CD4-positive, alpha-beta memory T cell (primary cell): ENCODE data around the gene TNIK. TPM values are rescaled to one million over a fixed set of nuclear protein-coding genes. Genes with fewer than 3 reads are reported as not detected.

Source experiments
- CTCF ChIA-PET: fragments of 350-600 bp; sonication (Branson Sonifier 250); formaldehyde crosslinking; loops from one replicate; lab custom pipeline; 2021; ENCODE audit warnings: inconsistent platforms; ENCODE audit not compliant: partially characterized antibody; lab: Charles Lee
- POLR2A ChIA-PET: fragments of 350-600 bp; sonication (Branson Sonifier 250); formaldehyde crosslinking; loops from one replicate; lab custom pipeline; 2021; ENCODE audit not compliant: partially characterized antibody; lab: Charles Lee
- DNase-seq, 5 donors: peaks; one replicate each; pipeline versions ENCODE4 v3.0.0 to v3.0.0-alpha.2; 2020 to 2022; ENCODE audit warnings: mixed read lengths in 1 of 5
- H3K27ac ChIP-seq: one replicate; pipeline ENCODE4 v1.7.0; 2013; ENCODE audit warnings: low read depth, low read length
- H3K27me3 ChIP-seq: 2 replicates; pipeline ENCODE4 v1.7.0; 2013; ENCODE audit warnings: mild to moderate bottlenecking, low read length, moderate library complexity; ENCODE audit not compliant: insufficient read depth
- H3K36me3 ChIP-seq: 2 replicates; pipeline ENCODE4 v1.7.0; 2013; ENCODE audit warnings: mild to moderate bottlenecking, low read length, moderate library complexity; ENCODE audit not compliant: insufficient read depth
- H3K4me1 ChIP-seq: 2 replicates; pipeline ENCODE4 v1.7.0; 2013; ENCODE audit warnings: mild to moderate bottlenecking, low read length, moderate library complexity; ENCODE audit not compliant: insufficient read depth
- H3K4me3 ChIP-seq, 2 donors: one replicate each; pipeline ENCODE4 v1.7.0; 2013; ENCODE audit warnings: low read length in 2 of 2, mild to moderate bottlenecking in 1 of 2
- H3K9me3 ChIP-seq, 2 donors: one replicate each; pipeline ENCODE4 v1.7.0; 2013; ENCODE audit warnings: low read length in 2 of 2, control low read depth in 1 of 2; ENCODE audit not compliant: control insufficient read depth in 1 of 2
- H3K27ac Mint-ChIP-seq, 7 donors: one replicate each; pipeline ENCODE4 v1.8.0; 2020 to 2021; ENCODE audit warnings: mixed read lengths in 7 of 7, mild to moderate bottlenecking in 6 of 7, inconsistent platforms in 3 of 7, moderate library complexity in 3 of 7
- H3K27me3 Mint-ChIP-seq, 2 donors: one replicate each; pipeline ENCODE4 v1.8.0; 2020 to 2021; ENCODE audit warnings: mixed read lengths in 2 of 2
- H3K36me3 Mint-ChIP-seq, 2 donors: one replicate each; pipeline ENCODE4 v1.8.0; 2020 to 2021; ENCODE audit warnings: mixed read lengths in 2 of 2, inconsistent platforms in 1 of 2, mild to moderate bottlenecking in 1 of 2
- H3K4me1 Mint-ChIP-seq, 4 donors: one replicate each; pipeline ENCODE4 v1.8.0; 2020 to 2021; ENCODE audit warnings: mixed read lengths in 4 of 4, mild to moderate bottlenecking in 1 of 4
- H3K4me3 Mint-ChIP-seq, 8 donors: one replicate each; pipeline ENCODE4 v1.8.0; 2020 to 2021; ENCODE audit warnings: mixed read lengths in 8 of 8, mild to moderate bottlenecking in 7 of 8, moderate library complexity in 6 of 8, inconsistent platforms in 3 of 8
- H3K9me3 Mint-ChIP-seq, 8 donors: one replicate each; pipeline ENCODE4 v1.8.0; 2020 to 2021; ENCODE audit warnings: mixed read lengths in 8 of 8, mild to moderate bottlenecking in 5 of 8, inconsistent platforms in 3 of 8, moderate library complexity in 1 of 8
- intact Hi-C: fragments of 100-400 bp; cut with micrococcal nuclease; formaldehyde crosslinking; loops from one replicate; pipeline ENCODE4 v1.15.1; 2023
- polyA plus RNA-seq, 2 donors: library from polyadenylated mRNA; unstranded; fragments of 300-500 nt; fragmentation: Illumina TruSeq; gene quantifications; one replicate each; pipeline ENCODE4 v1.2.3, GENCODE V29; 2021
- total RNA-seq, 2 experiments: library from RNA; stranded (reverse); gene quantifications; one replicate each; pipeline ENCODE4 v1.2.3, GENCODE V29; 2021

Gene TNIK
- total and polyA plus RNA-seq, 4 experiments from 2014 or later, result 14.6 to 93.5 (median 58.1) TPM

GRCh38 chr3:171056528-171056927 lies 403.7 kb downstream of the TNIK start:
- no peak overlapping the region for H3K4me3 Mint-ChIP-seq
- H3K4me1 ChIP-seq, result no peaks in the 10 kb centered on the region
- H3K27me3 Mint-ChIP-seq, result no peaks in the 10 kb centered on the region
- intact Hi-C loops, result loop anchor here (10.0 kb wide), 1 partner anchor 1608 kb away; no protein-coding TSS in a partner anchor
- H3K27me3 ChIP-seq, result no peaks in the 10 kb centered on the region
- H3K9me3 ChIP-seq, result no peaks in the 10 kb centered on the region
- H3K4me1 Mint-ChIP-seq, result no peaks in the 10 kb centered on the region
- peaks cover 0 to 9% of the 10 kb centered on the region in 2 donors for H3K36me3 Mint-ChIP-seq
- H3K36me3 ChIP-seq, result no peaks in the 10 kb centered on the region
- CTCF ChIA-PET, result no interaction called here
- no peak for DNase-seq
- POLR2A ChIA-PET, result no interaction called here
- peaks cover 0 to 10% (median 3%) of the 10 kb centered on the region in 8 donors for H3K9me3 Mint-ChIP-seq
- H3K27ac ChIP-seq, result no peak overlapping the region
- no peak overlapping the region for H3K4me3 ChIP-seq
- H3K27ac Mint-ChIP-seq, result no peak overlapping the region

GRCh38 chr3:171055336-171056178 lies 404.6 kb downstream of the TNIK start:
- H3K9me3 Mint-ChIP-seq, result peaks cover 0 to 10% (median 3%) of the 10 kb centered on the region in 8 donors
- no peaks in the 10 kb centered on the region for H3K36me3 ChIP-seq
- no peaks in the 10 kb centered on the region for H3K9me3 ChIP-seq
- H3K36me3 Mint-ChIP-seq, result peaks cover 0 to 6% of the 10 kb centered on the region in 2 donors
- H3K27me3 Mint-ChIP-seq, result no peaks in the 10 kb centered on the region
- H3K4me1 ChIP-seq, result no peaks in the 10 kb centered on the region
- DNase-seq, result no peak
- peak overlapping the region in 1 of 7 donors; percentile 7 for H3K27ac Mint-ChIP-seq
- no peaks in the 10 kb centered on the region for H3K27me3 ChIP-seq
- H3K4me3 Mint-ChIP-seq, result no peak overlapping the region
- H3K27ac ChIP-seq, result no peak overlapping the region
- no peaks in the 10 kb centered on the region for H3K4me1 Mint-ChIP-seq
- no peak overlapping the region for H3K4me3 ChIP-seq
- ChIA-PET CTCF (no interaction called here), POLR2A (no interaction called here)
- intact Hi-C loops, result loop anchor here (10.0 kb wide), 1 partner anchor 1609 kb away; no protein-coding TSS in a partner anchor

- Mint-ChIP-seq H3K36me3 (peaks cover 0 to 4% of the 10 kb centered on the region in 2 donors), H3K27me3 (no peaks in the 10 kb centered on the region), H3K4me1 (no peaks in the 10 kb centered on the region), H3K4me3 (no peak overlapping the region), H3K9me3 (peaks cover 0 to 10% (median 3%) of the 10 kb centered on the region in 8 donors), H3K27ac (no peak overlapping the region)
- Histone ChIP-seq H3K27me3 (no peaks in the 10 kb centered on the region), H3K9me3 (no peaks in the 10 kb centered on the region), H3K4me3 (no peak overlapping the region), H3K4me1 (no peaks in the 10 kb centered on the region), H3K36me3 (no peaks in the 10 kb centered on the region), H3K27ac (no peak overlapping the region)
- ChIA-PET POLR2A (no interaction called here), CTCF (no interaction called here)
- no peak for DNase-seq
- intact Hi-C loops, result loop anchor here (10.0 kb wide), 1 partner anchor 1610 kb away; no protein-coding TSS in a partner anchor
Measured at GRCh38 chr3:171054921-171055320, 405.3 kb downstream of the TNIK start.

GRCh38 chr3:171054231-171054630 lies 406.0 kb downstream of the TNIK start:
- H3K36me3 Mint-ChIP-seq, result peaks cover 0 to 1% of the 10 kb centered on the region in 2 donors
- Histone ChIP-seq H3K27ac (no peak overlapping the region), H3K4me3 (no peak overlapping the region), H3K27me3 (no peaks in the 10 kb centered on the region), H3K9me3 (no peaks in the 10 kb centered on the region), H3K4me1 (no peaks in the 10 kb centered on the region), H3K36me3 (no peaks in the 10 kb centered on the region)
- H3K9me3 Mint-ChIP-seq, result peaks cover 0 to 10% (median 3%) of the 10 kb centered on the region in 8 donors
- ChIA-PET CTCF (no interaction called here), POLR2A (no interaction called here)
- DNase-seq, result no peak
- intact Hi-C loops, result loop anchor here (10.0 kb wide), 1 partner anchor 1611 kb away; no protein-coding TSS in a partner anchor
- H3K27ac Mint-ChIP-seq, result no peak overlapping the region
- H3K27me3 Mint-ChIP-seq, result no peaks in the 10 kb centered on the region
- peaks cover 0 to 4% (median 1%) of the 10 kb centered on the region in 4 donors for H3K4me1 Mint-ChIP-seq
- no peak overlapping the region for H3K4me3 Mint-ChIP-seq

- no peak overlapping the region for H3K27ac ChIP-seq
- H3K36me3 ChIP-seq, result no peaks in the 10 kb centered on the region
- H3K4me1 Mint-ChIP-seq, result peaks cover 0 to 4% (median 1%) of the 10 kb centered on the region in 4 donors
- H3K36me3 Mint-ChIP-seq, result no peaks in the 10 kb centered on the region
- intact Hi-C loops, result loop anchor here (1.0 to 10.0 kb wide), 3 partner anchors 517 to 1615 kb away; no protein-coding TSS in a partner anchor
- no peaks in the 10 kb centered on the region for H3K4me1 ChIP-seq
- peaks cover 0 to 10% (median 3%) of the 10 kb centered on the region in 8 donors for H3K9me3 Mint-ChIP-seq
- POLR2A ChIA-PET, result no interaction called here
- H3K27ac Mint-ChIP-seq, result no peak overlapping the region
- H3K9me3 ChIP-seq, result no peaks in the 10 kb centered on the region
- no peak overlapping the region for H3K4me3 ChIP-seq
- CTCF ChIA-PET, result interaction anchor here (0.6 to 4.0 kb wide), 7 partner anchors 9 to 726 kb away, joined by 3 to 48 read pairs (median 4); no protein-coding TSS in a partner anchor
- peak in 4 of 5 donors; percentile 17 to 37 (median 23) for DNase-seq
- no peaks in the 10 kb centered on the region for H3K27me3 ChIP-seq
- no peak overlapping the region for H3K4me3 Mint-ChIP-seq
- peaks cover 6 to 7% of the 10 kb centered on the region in 2 donors for H3K27me3 Mint-ChIP-seq
Measured at GRCh38 chr3:171049861-171050444, 410.3 kb downstream of the TNIK start.

GRCh38 chr3:171046760-171047159 lies 413.4 kb downstream of the TNIK start:
- Mint-ChIP-seq H3K27ac (no peak overlapping the region), H3K9me3 (no peaks in the 10 kb centered on the region), H3K36me3 (no peaks in the 10 kb centered on the region), H3K4me3 (no peak overlapping the region), H3K4me1 (peaks cover 0 to 4% (median 1%) of the 10 kb centered on the region in 4 donors), H3K27me3 (peaks cover 9 to 19% of the 10 kb centered on the region in 2 donors)
- DNase-seq, result no peak
- no peaks in the 10 kb centered on the region for H3K27me3 ChIP-seq
- H3K4me3 ChIP-seq, result no peak overlapping the region
- no peak overlapping the region for H3K27ac ChIP-seq
- no peaks in the 10 kb centered on the region for H3K36me3 ChIP-seq
- ChIA-PET CTCF (interaction anchor here (1.4 to 1.7 kb wide), 2 partner anchors 518 to 726 kb away, joined by 4 to 6 read pairs; no protein-coding TSS in a partner anchor), POLR2A (no interaction called here)
- intact Hi-C loops, result no loop called here
- H3K4me1 ChIP-seq, result no peaks in the 10 kb centered on the region
- no peaks in the 10 kb centered on the region for H3K9me3 ChIP-seq
